DOHH2 (cell line): Measurements from ENCODE around the gene PRRG3.

ENCODE experiments used
- H3F3A ChIP-seq: fragments of 200-600 bp; sonication (generic), shearing (Covaris generic); 2 replicates; pipeline ENCODE4 v1.6.0; 2016; ENCODE audit warnings: antibody characterized with exemption, mild to moderate bottlenecking; ENCODE audit not compliant: control insufficient read depth, insufficient read depth
- H3K27ac ChIP-seq: fragments of 200-600 bp; sonication (generic); 2 replicates; pipeline ENCODE4 v1.5.1; 2014; ENCODE audit warnings: low read depth, mild to moderate bottlenecking, low read length, moderate library complexity
- H3K27me3 ChIP-seq: fragments of 200-600 bp; sonication (generic); 2 replicates; pipeline ENCODE4 v1.6.1; 2014; ENCODE audit warnings: mild to moderate bottlenecking, low read length, mixed read lengths; ENCODE audit not compliant: control insufficient read depth
- H3K36me3 ChIP-seq: fragments of 200-600 bp; sonication (generic); 2 replicates; pipeline ENCODE4 v1.6.1; 2014; ENCODE audit warnings: mild to moderate bottlenecking, low read length, moderate library complexity, mixed read lengths; ENCODE audit not compliant: control insufficient read depth
- H3K4me1 ChIP-seq: fragments of 200-600 bp; sonication (generic); 2 replicates; pipeline ENCODE4 v1.6.1; 2014; ENCODE audit warnings: mild to moderate bottlenecking, low read length, mixed read lengths; ENCODE audit not compliant: control insufficient read depth
- H3K4me2 ChIP-seq: fragments of 200-600 bp; sonication (generic); 2 replicates; pipeline ENCODE4 v1.6.0; 2014; ENCODE audit warnings: mild to moderate bottlenecking, low read length, moderate library complexity
- H3K4me3 ChIP-seq: fragments of 200-600 bp; sonication (generic); 2 replicates; pipeline ENCODE4 v1.5.1; 2014; ENCODE audit warnings: mild to moderate bottlenecking, low read length, mixed read lengths
- H3K79me2 ChIP-seq: fragments of 200-600 bp; sonication (generic); 2 replicates; pipeline ENCODE4 v1.6.1; 2014; ENCODE audit warnings: mild to moderate bottlenecking, low read length, mixed read lengths; ENCODE audit not compliant: control insufficient read depth
- H3K9me2 ChIP-seq: fragments of 200-600 bp; sonication (generic); replicated peaks from 2 replicates; pipeline ENCODE4 v1.6.1; 2014; ENCODE audit warnings: mild to moderate bottlenecking, low read length, mixed read lengths; ENCODE audit not compliant: control insufficient read depth
- H3K9me3 ChIP-seq: fragments of 200-600 bp; sonication (generic); 2 replicates; pipeline ENCODE4 v1.6.1; 2014; ENCODE audit warnings: antibody characterized with exemption, low read length, mixed read lengths; ENCODE audit not compliant: control insufficient read depth, insufficient read depth
- H4K20me1 ChIP-seq: fragments of 200-600 bp; sonication (generic); 2 replicates; pipeline ENCODE4 v1.6.0; 2014; ENCODE audit warnings: low read depth, mild to moderate bottlenecking, antibody characterized with exemption, low read length, moderate library complexity; ENCODE audit not compliant: control insufficient read depth, insufficient read depth
- EZH2phosphoT487 ChIP-seq: fragments of 200-600 bp; sonication (generic); IDR thresholded peaks from 2 replicates; pipeline ENCODE4 v1.6.1; 2017; ENCODE audit warnings: borderline replicate concordance, mild to moderate bottlenecking, antibody characterized with exemption, low read length, moderate library complexity, mixed read lengths
- TF ChIP-seq, protein P1 (sequence below): fragments of 200-600 bp; sonication (generic); IDR thresholded peaks from one replicate; pipeline ENCODE4 v1.5.1; 2014; ENCODE audit warnings: antibody characterized with exemption, mild to moderate bottlenecking, low read depth, low read length; ENCODE audit not compliant: poor library complexity, severe bottlenecking

The PRRG3 gene

DNA sequence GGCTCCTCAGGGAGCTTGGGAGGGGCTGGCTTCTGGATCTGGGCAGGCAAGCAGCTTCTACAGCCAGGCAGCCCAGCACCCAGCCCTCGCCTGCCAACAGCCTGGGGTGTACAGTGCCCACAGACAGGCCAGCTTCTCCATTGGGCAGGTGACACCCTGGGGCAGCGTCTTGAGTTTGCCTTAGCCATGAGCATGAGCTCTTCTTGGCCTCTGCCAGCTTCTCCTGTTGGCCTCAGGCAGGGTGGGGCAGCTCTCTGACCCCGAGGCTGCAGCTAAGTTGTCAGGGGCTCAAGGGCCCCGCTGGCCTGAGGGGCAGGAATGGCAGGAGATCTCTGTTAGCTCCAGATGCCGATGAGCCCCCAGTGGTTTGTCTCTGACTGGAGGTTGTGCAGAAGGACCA lies 31.5 kb downstream of the PRRG3 start:
- H3F3A ChIP-seq: no peaks in the 10 kb centered on the region
- H3K27ac ChIP-seq: no peak overlapping the region
- H3K4me2 ChIP-seq: no peak overlapping the region
- no peaks in the 10 kb centered on the region for H3K27me3 ChIP-seq
- TF ChIP-seq, protein P1, sequence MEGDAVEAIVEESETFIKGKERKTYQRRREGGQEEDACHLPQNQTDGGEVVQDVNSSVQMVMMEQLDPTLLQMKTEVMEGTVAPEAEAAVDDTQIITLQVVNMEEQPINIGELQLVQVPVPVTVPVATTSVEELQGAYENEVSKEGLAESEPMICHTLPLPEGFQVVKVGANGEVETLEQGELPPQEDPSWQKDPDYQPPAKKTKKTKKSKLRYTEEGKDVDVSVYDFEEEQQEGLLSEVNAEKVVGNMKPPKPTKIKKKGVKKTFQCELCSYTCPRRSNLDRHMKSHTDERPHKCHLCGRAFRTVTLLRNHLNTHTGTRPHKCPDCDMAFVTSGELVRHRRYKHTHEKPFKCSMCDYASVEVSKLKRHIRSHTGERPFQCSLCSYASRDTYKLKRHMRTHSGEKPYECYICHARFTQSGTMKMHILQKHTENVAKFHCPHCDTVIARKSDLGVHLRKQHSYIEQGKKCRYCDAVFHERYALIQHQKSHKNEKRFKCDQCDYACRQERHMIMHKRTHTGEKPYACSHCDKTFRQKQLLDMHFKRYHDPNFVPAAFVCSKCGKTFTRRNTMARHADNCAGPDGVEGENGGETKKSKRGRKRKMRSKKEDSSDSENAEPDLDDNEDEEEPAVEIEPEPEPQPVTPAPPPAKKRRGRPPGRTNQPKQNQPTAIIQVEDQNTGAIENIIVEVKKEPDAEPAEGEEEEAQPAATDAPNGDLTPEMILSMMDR: no peak
- TF ChIP-seq EZH2phosphoT487: no peak
- no peaks in the 10 kb centered on the region for H3K9me2 ChIP-seq
- no peak overlapping the region for H3K4me3 ChIP-seq
- no peaks in the 10 kb centered on the region for H3K4me1 ChIP-seq
- no peaks in the 10 kb centered on the region for H3K36me3 ChIP-seq
- no peaks in the 10 kb centered on the region for H4K20me1 ChIP-seq
- no peaks in the 10 kb centered on the region for H3K9me3 ChIP-seq
- H3K79me2 ChIP-seq: no peaks in the 10 kb centered on the region

DNA sequence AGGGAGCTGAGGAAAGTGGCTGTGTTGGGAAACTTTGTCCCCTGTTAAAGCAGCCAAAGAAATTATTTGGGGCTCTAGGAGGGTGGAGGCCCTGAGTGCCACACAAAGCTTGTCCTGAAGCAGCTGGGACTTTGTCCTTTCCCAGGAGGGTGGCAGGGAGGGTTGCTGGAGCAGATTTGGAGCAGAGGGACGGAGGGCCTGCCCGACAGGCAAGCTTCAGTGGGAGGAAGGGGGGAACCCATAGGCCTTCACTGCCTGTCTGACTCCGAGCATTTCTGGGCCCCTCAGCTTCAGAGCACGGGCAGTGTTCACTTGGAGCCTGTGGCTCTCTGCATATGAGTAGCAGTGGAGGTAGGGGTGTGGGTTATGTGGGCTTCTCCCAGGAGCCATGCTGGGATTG lies 32.1 kb downstream of the PRRG3 start:
- Histone ChIP-seq H3K27me3 (no peaks in the 10 kb centered on the region), H4K20me1 (no peaks in the 10 kb centered on the region), H3K9me2 (no peaks in the 10 kb centered on the region), H3K27ac (no peak overlapping the region), H3F3A (no peaks in the 10 kb centered on the region), H3K4me1 (no peaks in the 10 kb centered on the region), H3K36me3 (no peaks in the 10 kb centered on the region), H3K9me3 (no peaks in the 10 kb centered on the region), H3K4me2 (no peak overlapping the region), H3K4me3 (no peak overlapping the region), H3K79me2 (no peaks in the 10 kb centered on the region)
- TF ChIP-seq EZH2phosphoT487: no peak

DNA sequence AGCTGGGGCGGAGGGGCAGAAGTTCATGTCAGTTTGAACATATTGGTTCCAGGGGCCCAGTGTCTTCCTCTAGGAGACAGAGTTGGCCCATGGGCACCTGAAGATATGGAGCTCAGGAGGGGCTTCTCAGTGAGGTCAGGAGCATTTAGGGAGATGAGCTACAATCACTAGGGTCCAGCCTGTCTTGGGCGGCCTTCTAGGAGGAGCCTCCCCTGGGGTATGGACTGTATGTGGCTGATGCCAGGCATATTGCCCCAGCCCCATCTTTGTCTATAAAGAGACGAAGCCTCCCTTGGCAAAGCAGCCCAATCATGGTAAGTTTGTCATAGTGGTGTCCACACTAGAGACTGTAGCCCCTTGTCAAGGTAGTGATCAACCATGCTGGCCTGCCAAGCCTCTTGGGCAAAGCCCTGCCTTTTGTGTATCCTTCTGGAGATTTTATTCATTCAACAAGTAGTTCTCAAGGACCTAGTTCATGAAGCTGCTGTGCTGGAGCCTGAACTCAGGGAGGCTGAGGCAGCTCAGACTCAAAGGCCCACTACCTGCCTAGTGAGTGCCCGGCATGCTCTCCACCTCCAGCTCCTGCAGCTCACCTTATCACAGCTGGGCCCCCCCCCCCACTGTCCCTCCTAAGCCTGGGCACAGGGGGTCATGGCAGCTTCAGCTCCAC lies 33.9 kb downstream of the PRRG3 start:
- H3K27me3 ChIP-seq: no peaks in the 10 kb centered on the region
- H3K4me1 ChIP-seq: no peaks in the 10 kb centered on the region
- no peaks in the 10 kb centered on the region for H3F3A ChIP-seq
- no peaks in the 10 kb centered on the region for H3K36me3 ChIP-seq
- H4K20me1 ChIP-seq: no peaks in the 10 kb centered on the region
- H3K4me3 ChIP-seq: no peak overlapping the region
- no peak for TF ChIP-seq EZH2phosphoT487
- TF ChIP-seq, protein P1: no peak
- no peaks in the 10 kb centered on the region for H3K9me2 ChIP-seq
- H3K27ac ChIP-seq: no peak overlapping the region
- H3K4me2 ChIP-seq: no peak overlapping the region
- no peaks in the 10 kb centered on the region for H3K9me3 ChIP-seq
- no peaks in the 10 kb centered on the region for H3K79me2 ChIP-seq

DNA sequence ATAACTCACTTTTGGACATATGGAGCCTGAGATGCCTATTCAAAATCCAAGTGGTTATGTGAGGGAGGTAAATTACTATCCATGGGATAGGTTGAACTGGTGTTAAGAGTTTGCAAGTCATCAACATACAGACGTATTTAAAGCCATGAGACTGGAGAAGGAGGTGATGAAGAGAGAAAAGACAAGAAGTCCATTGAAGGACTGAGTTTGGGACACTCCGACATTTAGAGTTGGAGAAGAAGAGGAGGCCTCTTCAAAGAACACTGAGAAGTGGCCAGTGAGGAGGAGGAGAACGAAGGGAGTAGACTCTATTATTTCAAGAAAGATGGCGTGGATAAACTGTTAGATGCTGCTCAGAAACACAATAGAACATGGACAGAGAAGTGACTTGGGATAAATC lies 39.2 kb downstream of the PRRG3 start, which contains the start of gene CNGA2:
Gene CNGA2 (plus strand): TSS at position 301 of the 400 bp plus-strand sequence. CDS start 3,738 bp downstream, outside the sequence.
- no peaks in the 10 kb centered on the region for H3K4me1 ChIP-seq
- no peaks in the 10 kb centered on the region for H3K9me3 ChIP-seq
- no peaks in the 10 kb centered on the region for H3K36me3 ChIP-seq
- no peak for TF ChIP-seq EZH2phosphoT487
- TF ChIP-seq, protein P1: no peak
- H3K4me2 ChIP-seq: no peak within 1 kb of the TSS
- no peak within 1 kb of the TSS for H3K4me3 ChIP-seq
- H3K27me3 ChIP-seq: no peaks in the 10 kb centered on the region
- no peaks in the 10 kb centered on the region for H3K9me2 ChIP-seq
- no peak within 1 kb of the TSS for H3K27ac ChIP-seq
- no peaks in the 10 kb centered on the region for H3K79me2 ChIP-seq
- no peaks in the 10 kb centered on the region for H3F3A ChIP-seq
- H4K20me1 ChIP-seq: no peaks in the 10 kb centered on the region
